Testis (tissue), 3 donors: ENCODE results near the gene DIABLO. TPM values are rescaled to one million over a fixed set of nuclear protein-coding genes. Genes with fewer than 3 reads are reported as not detected.
"Not testable (repeated sequence)": the region's sequence is repeated elsewhere in the genome, so short reads cannot be mapped to it uniquely, and the experiment has no call there.

Experiments used
- DNase-seq: peaks from one replicate; pipeline ENCODE4 v3.0.0-alpha.2; 2019
- H3K27ac ChIP-seq, 2 donors: fragments of 200-600 bp; sonication (generic); one replicate each; pipeline ENCODE4 v1.5.1; 2019
- H3K27me3 ChIP-seq: fragments of 200-600 bp; sonication (generic); one replicate; pipeline ENCODE4 v1.5.1; 2019
- H3K36me3 ChIP-seq: fragments of 200-600 bp; sonication (generic); one replicate; pipeline ENCODE4 v1.5.1; 2017; ENCODE audit warnings: low read depth; ENCODE audit errors: missing control alignments
- H3K4me1 ChIP-seq: fragments of 200-600 bp; sonication (generic); one replicate; pipeline ENCODE4 v1.5.1; 2019
- H3K4me3 ChIP-seq, 2 donors: fragments of 200-600 bp; sonication (generic); one replicate each; pipeline ENCODE4 v1.5.1; 2017 to 2019
- H3K9me3 ChIP-seq: fragments of 200-600 bp; sonication (generic); one replicate; pipeline ENCODE4 v1.5.1; 2017
- POLR2A ChIP-seq: fragments of 450-650 bp; IDR thresholded peaks from one replicate; pipeline ENCODE4 v1.6.1; 2017; ENCODE audit warnings: antibody characterized with exemption, mild to moderate bottlenecking, moderate library complexity
- WGBS, 2 donors: methylation state at CpG; one replicate each; pipeline ENCODE4 v1.1.5; 2018; 5-methylcytosine and 5-hydroxymethylcytosine counted together
- intact Hi-C: fragments of 100-400 bp; cut with DNase I; formaldehyde crosslinking; loops from one replicate; pipeline ENCODE4 v1.15.1; 2023; ENCODE audit warnings: low total_unique reads
- polyA plus RNA-seq: library from polyadenylated mRNA; stranded (reverse); fragments of 350-450 nt; fragmentation: Illumina TruSeq; extraction: RNeasy Lipid Tissue Mini Kit (QIAGEN cat#74804); gene quantifications from one replicate; pipeline ENCODE4 v1.2.3, GENCODE V29; 2014; ENCODE audit warnings: low read depth, low replicate concordance; ENCODE audit not compliant: insufficient read depth
- total RNA-seq, 2 donors: library from RNA; depleted of rRNA; stranded (reverse); fragments of >200 nt; gene quantifications; one replicate each; pipeline ENCODE4 v1.2.3, GENCODE V29; 2016
- TF ChIP-seq, protein P1 (sequence below), 3 experiments: fragments of 450-650 bp in 2 of 3; fragments of 200-600 bp in 1 of 3; sonication (generic) in 1 of 3; IDR thresholded peaks; one replicate each; pipeline ENCODE4 v1.5.1; 2016 to 2019; ENCODE audit warnings: antibody characterized with exemption in 3 of 3, mild to moderate bottlenecking in 2 of 3, moderate library complexity in 1 of 3

Gene DIABLO
- total and polyA plus RNA-seq, 3 donors from 2014 or later, result 138 to 204 (median 203) TPM

DNA sequence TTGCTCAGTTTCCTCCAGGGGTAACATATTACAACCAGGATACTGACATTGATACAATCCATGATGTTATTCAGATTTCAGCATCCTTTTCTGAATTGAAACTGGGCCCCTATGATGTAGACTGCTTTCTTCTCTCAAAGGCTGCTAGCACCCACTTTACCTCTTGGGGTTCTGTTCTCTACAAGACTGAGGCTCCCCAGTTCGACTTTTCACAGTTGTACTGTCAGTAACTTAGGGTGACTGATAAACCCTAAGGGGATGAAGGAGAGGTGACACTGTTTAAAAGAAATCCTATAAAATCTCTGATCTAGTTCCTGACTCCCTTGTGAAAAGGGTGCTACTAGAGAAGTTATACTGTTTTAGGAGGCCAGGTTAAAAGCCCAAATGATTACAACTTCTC lies 39.6 kb upstream of the DIABLO start:
- Histone ChIP-seq H3K27me3 (no peaks in the 10 kb centered on the region), H3K36me3 (no peaks in the 10 kb centered on the region), H3K4me3 (peak overlapping the region; percentile 84 to 86), H3K27ac (peak overlapping the region; percentile 81 to 84), H3K9me3 (no peaks in the 10 kb centered on the region), H3K4me1 (peaks cover 4% of the 10 kb centered on the region)
- intact Hi-C loops, result no loop called here
- WGBS, 2 donors, result 7 to 13% methylated on average over 1 of the region's 1 CpG
- TF ChIP-seq, protein P1, sequence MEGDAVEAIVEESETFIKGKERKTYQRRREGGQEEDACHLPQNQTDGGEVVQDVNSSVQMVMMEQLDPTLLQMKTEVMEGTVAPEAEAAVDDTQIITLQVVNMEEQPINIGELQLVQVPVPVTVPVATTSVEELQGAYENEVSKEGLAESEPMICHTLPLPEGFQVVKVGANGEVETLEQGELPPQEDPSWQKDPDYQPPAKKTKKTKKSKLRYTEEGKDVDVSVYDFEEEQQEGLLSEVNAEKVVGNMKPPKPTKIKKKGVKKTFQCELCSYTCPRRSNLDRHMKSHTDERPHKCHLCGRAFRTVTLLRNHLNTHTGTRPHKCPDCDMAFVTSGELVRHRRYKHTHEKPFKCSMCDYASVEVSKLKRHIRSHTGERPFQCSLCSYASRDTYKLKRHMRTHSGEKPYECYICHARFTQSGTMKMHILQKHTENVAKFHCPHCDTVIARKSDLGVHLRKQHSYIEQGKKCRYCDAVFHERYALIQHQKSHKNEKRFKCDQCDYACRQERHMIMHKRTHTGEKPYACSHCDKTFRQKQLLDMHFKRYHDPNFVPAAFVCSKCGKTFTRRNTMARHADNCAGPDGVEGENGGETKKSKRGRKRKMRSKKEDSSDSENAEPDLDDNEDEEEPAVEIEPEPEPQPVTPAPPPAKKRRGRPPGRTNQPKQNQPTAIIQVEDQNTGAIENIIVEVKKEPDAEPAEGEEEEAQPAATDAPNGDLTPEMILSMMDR (IDR thresholded peaks at IDR 0.05), result no peak
- TF ChIP-seq POLR2A, result no peak
- DNase-seq, result no peak

DNA sequence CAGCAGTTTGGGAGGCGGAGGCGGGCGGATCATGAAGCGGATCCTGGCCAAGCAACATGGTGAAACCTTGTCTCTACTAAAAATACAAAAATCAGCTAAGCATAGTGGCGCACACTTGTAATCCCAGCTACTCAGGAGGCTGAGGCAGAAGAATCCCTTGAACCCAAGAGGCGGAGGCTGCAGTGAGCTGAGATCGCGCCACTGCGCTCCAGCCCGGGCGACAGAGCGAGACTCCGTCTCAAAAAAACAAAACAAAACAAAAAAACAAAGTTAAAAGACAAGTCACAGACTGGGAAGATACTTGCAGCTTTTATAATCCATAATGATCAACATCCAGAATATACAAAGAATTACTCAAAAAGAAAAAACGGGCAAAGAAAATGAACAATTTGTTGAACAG lies 34.9 kb upstream of the DIABLO start:
- H3K27me3 ChIP-seq, H3K9me3 ChIP-seq, H3K36me3 ChIP-seq, H3K4me3 ChIP-seq, H3K4me1 ChIP-seq, intact Hi-C loops, DNase-seq, H3K27ac ChIP-seq: not testable (repeated sequence)
- 91% methylated on average over 14 of the region's 14 CpGs for WGBS, 2 donors

DNA sequence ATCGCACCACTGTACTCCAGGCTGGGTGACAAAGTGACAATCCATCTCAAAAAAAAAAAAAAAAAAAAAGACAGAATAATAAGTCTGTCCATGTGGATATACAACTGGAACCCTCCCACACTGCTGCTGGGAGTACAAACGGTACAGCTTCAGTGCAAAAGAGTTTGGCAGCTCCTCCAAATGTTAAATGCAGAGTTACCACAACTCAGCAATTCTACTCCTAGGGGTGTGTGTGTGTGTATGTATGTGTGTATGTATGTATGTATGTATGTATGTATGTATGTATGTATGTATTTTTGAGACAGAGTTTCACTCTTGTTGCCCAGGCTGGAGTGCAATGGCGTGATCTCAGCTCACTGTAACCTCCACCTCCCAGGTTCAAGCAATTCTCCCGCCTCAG lies 33.1 kb upstream of the DIABLO start:
- DNase-seq, H3K36me3 ChIP-seq, H3K4me3 ChIP-seq, H3K27me3 ChIP-seq, H3K27ac ChIP-seq, H3K4me1 ChIP-seq, H3K9me3 ChIP-seq, intact Hi-C loops: not testable (repeated sequence)
- 84 to 86% methylated on average over 4 of the region's 4 CpGs for WGBS, 2 donors

DNA sequence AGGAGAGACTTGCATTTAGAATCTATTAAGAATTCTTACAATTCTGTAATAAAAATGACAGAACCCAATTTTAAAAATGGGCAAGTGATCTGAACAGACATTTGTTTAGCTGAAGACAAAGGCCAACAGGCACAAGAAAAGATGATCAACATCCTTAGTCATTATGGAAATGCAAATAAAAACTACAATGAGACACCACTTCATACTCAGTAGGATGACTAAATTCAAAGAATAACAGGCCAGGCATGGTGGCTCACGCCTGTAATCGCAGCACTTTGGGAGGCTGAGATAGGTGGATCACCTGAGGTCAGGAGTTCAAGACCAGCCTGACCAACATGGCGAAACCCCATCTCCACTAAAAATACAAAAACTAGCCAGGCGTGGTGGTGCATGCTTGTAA lies 32.6 kb upstream of the DIABLO start:
- WGBS, 2 donors, result 92 to 99% methylated on average over 4 of the region's 4 CpGs
- H3K4me1 ChIP-seq, H3K9me3 ChIP-seq, intact Hi-C loops, H3K36me3 ChIP-seq, H3K27me3 ChIP-seq, H3K4me3 ChIP-seq, DNase-seq, H3K27ac ChIP-seq: not testable (repeated sequence)

DNA sequence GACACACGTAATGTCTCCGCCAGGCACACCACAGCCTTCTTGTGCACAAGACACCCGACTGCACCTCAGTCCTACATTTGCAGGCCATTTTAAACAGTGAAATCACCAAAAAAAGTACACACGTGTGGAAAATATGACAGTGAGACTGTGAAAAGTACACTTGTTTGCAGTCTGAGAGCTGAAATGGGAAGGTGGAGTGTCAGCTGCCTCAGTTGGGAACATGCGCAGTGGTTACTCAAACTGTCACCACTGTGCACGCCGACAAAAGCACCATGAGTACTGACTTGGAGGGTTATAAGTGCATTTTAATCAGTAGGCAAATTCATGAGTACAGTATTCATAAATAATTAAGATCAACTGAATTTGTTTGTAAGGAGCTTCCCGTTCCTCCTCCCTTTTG lies 24.7 kb upstream of the DIABLO start:
- WGBS, 2 donors, result 92 to 94% methylated on average over 8 of the region's 8 CpGs
- no peak for DNase-seq
- Histone ChIP-seq H3K4me1 (no peaks in the 10 kb centered on the region), H3K27me3 (no peaks in the 10 kb centered on the region), H3K9me3 (no peaks in the 10 kb centered on the region), H3K27ac (no peak overlapping the region), H3K4me3 (no peak overlapping the region), H3K36me3 (no peaks in the 10 kb centered on the region)
- TF ChIP-seq POLR2A, result no peak
- TF ChIP-seq, protein P1 (IDR thresholded peaks at IDR 0.05), result no peak
- intact Hi-C loops, result no loop called here

DNA sequence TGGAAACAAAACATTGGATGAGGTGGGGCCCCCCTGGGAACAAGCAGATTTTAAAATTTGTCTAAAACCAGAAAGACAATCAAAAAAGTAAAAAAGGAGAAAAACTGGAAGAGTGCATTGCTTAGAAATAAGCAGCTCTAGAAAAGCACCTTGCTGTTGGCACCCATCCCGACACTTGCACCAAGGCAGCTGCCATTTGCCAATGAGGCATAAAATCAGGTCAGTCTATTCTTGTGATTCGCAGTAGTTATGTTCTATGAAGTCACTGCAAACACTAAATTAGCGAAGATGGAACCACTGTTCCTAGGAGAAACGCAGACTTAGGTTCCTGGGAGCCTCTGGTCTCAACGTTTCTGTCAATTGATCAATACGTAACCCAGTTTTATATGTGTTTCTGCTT lies 24.2 kb upstream of the DIABLO start:
- H3K27ac ChIP-seq, result no peak overlapping the region
- DNase-seq, result no peak
- no peaks in the 10 kb centered on the region for H3K27me3 ChIP-seq
- 91 to 96% methylated on average over 6 of the region's 6 CpGs for WGBS, 2 donors
- H3K36me3 ChIP-seq, result no peaks in the 10 kb centered on the region
- no peak for TF ChIP-seq POLR2A
- TF ChIP-seq, protein P1 (IDR thresholded peaks at IDR 0.05), result no peak
- H3K4me3 ChIP-seq, result no peak overlapping the region
- H3K4me1 ChIP-seq, result no peaks in the 10 kb centered on the region
- intact Hi-C loops, result no loop called here
- no peaks in the 10 kb centered on the region for H3K9me3 ChIP-seq
